Measurements from ENCODE around the gene PRKCB.

PRKCB gene

DNA sequence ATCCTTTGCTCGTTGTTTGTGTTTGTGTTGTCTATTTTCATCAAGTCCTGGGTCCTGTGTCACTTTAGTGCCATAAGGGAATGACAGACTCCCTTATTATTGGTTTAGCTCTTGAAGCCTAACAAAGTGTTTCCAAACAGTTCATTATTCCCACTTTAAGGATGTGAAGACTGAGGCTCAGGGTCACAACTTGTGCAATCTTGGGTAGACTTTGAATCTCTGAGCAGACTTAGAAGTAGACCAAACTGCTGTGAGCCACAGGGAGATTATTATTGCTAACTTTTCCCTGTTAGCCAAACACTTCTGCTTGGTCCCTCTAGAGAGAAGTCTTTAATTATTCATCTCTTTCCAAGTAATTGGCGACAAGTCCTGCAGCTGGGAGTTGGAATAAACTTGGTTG, 31.8 kb downstream of the PRKCB start:
- TF ChIP-seq, protein P1, sequence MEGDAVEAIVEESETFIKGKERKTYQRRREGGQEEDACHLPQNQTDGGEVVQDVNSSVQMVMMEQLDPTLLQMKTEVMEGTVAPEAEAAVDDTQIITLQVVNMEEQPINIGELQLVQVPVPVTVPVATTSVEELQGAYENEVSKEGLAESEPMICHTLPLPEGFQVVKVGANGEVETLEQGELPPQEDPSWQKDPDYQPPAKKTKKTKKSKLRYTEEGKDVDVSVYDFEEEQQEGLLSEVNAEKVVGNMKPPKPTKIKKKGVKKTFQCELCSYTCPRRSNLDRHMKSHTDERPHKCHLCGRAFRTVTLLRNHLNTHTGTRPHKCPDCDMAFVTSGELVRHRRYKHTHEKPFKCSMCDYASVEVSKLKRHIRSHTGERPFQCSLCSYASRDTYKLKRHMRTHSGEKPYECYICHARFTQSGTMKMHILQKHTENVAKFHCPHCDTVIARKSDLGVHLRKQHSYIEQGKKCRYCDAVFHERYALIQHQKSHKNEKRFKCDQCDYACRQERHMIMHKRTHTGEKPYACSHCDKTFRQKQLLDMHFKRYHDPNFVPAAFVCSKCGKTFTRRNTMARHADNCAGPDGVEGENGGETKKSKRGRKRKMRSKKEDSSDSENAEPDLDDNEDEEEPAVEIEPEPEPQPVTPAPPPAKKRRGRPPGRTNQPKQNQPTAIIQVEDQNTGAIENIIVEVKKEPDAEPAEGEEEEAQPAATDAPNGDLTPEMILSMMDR (IDR thresholded peaks at IDR 0.05): no peak

DNA sequence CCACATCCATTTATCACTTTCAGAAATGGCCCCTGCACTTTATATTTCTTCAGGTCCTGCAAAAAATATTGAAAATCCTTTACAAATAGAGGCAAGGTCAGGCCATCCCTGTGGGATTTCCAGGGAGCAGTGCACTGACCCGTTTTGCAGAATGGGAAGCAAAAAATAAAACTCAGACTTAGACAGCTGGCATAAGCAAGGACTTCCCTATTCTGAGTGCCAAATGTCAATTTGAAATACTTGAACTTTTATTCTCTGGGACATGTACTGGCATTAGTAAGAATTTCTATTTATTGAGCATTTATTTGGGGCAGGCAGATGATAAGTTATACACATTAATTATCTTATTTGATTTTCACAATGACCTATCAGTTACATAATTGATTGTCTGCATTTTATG, 32.4 kb downstream of the PRKCB start:
- TF ChIP-seq, protein P1 (IDR thresholded peaks at IDR 0.05): no peak

DNA sequence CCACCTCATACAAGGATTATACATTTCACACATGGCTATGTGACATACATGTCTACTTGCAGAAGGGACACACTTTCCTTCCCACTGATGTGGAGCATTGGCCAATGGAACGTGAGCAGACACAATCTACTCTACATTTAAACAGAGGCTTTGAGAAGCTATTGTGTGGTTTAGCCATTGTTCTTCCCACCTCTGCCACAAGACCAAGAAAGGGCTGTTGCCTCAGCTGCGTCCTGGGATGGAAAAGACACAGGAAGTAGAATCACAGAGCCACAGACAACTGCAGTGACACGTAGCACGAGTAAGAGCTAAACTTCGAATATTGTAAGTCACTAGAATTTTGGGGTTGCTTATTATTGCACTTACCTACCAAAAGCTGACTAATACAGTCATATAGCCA, 33.3 kb downstream of the PRKCB start:
- TF ChIP-seq, protein P1 (IDR thresholded peaks at IDR 0.05): no peak

DNA sequence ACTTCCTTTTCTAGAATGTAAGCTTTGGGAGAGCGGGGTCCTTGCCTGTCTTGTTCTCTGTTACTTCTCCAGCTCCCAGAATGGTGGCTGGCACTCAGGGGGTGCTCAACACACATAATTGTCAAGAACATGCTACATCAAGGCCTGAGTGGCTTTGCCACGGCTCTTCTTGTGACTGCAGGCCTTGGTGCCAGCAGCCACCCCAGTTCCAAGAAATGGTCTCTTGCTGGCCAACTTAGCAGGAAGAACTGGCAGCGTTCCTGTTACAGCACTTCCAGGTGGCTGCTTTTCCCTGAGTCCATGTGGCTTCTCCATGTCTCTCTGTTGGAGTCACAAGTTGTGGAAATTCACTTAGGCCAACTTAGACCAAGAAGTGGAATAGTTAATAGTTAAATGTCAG, 36.1 kb downstream of the PRKCB start:
- TF ChIP-seq, protein P1 (IDR thresholded peaks at IDR 0.05): no peak

DNA sequence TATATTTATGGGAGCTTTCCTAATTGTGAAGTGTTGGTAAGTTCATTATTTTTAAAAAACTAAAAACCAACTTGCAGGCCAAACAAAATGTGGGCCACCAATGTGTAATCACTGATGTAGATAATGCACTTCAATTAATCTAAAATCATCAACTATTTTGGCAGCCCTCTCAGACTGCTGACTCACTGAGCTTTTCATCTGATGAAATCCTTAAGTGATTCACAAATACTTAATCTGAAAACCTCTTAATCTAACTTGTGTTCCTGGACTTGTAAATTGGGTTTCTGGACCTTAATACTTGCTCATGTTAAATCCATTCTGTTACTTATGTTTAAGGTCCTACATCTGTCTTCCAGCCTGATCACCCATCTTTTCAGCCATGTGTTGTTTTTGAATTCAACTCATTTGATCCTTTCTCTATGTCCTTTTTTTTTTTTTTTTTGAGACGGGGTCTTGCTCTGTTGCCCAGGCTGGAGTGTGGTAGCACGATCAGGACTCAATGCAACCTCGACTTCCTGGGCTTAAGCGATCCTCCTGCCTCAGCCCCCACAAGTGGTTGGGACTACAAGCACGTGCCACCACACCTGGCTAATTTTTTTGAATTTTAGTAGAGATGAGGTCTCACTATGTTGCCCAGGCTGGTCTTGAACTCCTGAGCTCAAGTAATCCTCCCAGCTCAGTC, 39.0 kb downstream of the PRKCB start:
- TF ChIP-seq, protein P1 (IDR thresholded peaks at IDR 0.05): no peak

DNA sequence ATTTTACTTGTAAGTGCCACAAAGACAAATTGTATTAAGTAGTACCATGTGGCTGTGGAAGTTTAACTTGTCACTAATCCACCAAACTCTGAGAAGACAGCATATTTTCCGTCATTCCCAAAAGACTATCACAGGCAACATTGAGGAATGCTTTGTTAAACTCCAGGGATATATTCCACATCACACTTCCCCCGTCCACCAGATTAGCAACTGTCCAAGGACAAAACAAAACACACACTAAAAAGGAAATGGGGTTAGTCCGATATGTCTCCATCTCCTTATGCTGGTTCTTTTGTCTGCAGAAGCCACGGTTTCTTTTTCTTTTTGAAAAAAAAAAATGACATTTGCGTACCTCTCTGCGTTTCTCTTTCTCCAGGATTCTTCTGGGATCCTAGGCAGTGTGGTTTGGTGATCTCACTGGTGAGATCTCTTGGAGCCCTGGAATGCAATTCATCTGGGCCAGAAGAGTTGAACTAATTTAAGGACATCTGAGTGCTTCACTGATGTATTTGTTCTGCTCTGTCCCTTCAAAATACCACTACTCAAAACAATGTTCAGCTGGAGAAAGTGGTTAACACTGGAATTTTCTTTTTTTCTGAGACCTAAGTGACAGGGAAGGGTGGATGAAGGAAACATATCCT, 40.6 kb downstream of the PRKCB start:
- TF ChIP-seq, protein P1 (IDR thresholded peaks at IDR 0.05): no peak

DNA sequence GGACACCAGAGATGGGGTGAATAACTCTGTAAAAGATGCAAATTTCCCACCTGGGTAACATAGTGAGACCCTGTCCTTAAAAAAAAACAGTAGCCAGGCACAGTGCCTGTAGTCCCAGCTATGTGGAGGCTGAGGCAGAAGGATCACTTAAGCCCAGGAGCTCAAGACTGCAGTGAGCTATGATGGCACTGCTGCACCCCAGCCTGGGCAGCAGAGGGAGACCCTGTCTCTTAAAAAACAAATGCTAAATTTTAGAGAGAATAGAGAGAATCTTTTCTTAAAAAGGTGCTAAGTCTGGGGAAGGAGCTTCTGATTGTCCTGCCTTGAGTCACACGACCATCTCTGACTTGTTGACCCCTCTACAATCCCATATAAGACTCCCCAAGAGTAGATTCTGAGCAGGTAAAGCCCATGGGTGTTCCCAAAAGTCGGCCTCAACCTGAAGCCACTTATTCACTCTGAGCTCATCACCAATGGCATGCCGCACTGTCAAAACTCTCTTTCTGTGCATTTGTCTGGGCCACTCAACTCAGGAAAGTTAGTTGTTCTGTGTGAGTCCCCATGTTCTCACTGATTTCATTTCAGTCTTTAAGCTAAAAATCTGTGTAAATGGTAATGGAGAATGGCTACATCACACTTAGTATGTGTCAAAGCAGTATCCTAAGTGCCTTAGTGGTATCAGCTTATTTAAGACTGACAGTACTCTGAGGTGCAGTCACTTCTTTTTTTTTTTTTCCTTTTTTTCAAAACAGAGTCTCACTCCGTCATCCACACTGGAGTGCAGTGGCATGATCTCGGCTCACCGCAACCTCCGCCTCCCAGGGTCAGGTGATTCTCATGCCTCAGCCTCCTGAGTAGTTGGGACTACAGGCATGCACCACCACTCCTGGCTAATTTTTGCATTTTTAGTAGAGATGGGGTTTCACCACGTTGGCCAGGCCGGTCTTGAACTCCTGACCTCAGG, 41.6 kb downstream of the PRKCB start:
- TF ChIP-seq, protein P1 (IDR thresholded peaks at IDR 0.05): no peak

Data from LNCAP (cell line).